Fibroblast of the aortic adventitia (primary cell): Measurements from ENCODE around the gene EXT2. TPM values are rescaled to one million over a fixed set of nuclear protein-coding genes. Genes with fewer than 3 reads are reported as not detected.

Experiments
- DNase-seq: peaks from one replicate; pipeline ENCODE4 v3.0.0-alpha.2; 2010; ENCODE audit warnings: low read depth
- H3K4me3 ChIP-seq: 2 replicates; pipeline ENCODE4 v1.5.1; 2011; ENCODE audit warnings: low read depth, mild to moderate bottlenecking, control low read depth, low read length, moderate library complexity
- CTCF ChIP-seq: IDR thresholded peaks from 2 replicates; pipeline ENCODE4 v1.5.1; 2011; ENCODE audit warnings: mild to moderate bottlenecking, low read length, control low read depth, inconsistent platforms; ENCODE audit not compliant: insufficient read depth
- total RNA-seq: library from RNA; depleted of rRNA; stranded (reverse); fragments of >200 nt; gene quantifications from 2 replicates; pipeline ENCODE4 v1.2.3, GENCODE V29; 2012; ENCODE audit warnings: low replicate concordance

EXT2 gene
- total RNA-seq, 1 donor = 100 TPM

- DNase-seq = no peak
- no peak for TF ChIP-seq CTCF
- H3K4me3 ChIP-seq = no peak overlapping the region
Measured at GRCh38 chr11:44140805-44141204, 45.3 kb downstream of the EXT2 start.

- TF ChIP-seq CTCF = no peak
- H3K4me3 ChIP-seq = no peak overlapping the region
- no peak for DNase-seq
Measured at GRCh38 chr11:44143987-44144909, 48.8 kb downstream of the EXT2 start.

- no peak for DNase-seq
- H3K4me3 ChIP-seq = no peak overlapping the region
- no peak for TF ChIP-seq CTCF
Measured at GRCh38 chr11:44145011-44145775, 49.7 kb downstream of the EXT2 start.

- no peak overlapping the region for H3K4me3 ChIP-seq
- TF ChIP-seq CTCF = no peak
Measured at GRCh38 chr11:44146931-44147330, 51.5 kb downstream of the EXT2 start.

GRCh38 chr11:44147751-44148150 is 52.3 kb downstream of the EXT2 start:
- TF ChIP-seq CTCF = no peak
- H3K4me3 ChIP-seq = no peak overlapping the region
- no peak for DNase-seq

More at GRCh38 chr11:44146931-44147330, 51.5 kb downstream of the EXT2 start:
- DNase-seq = no peak

GRCh38 chr11:44149651-44150050 is 54.2 kb downstream of the EXT2 start:
- DNase-seq = peak; percentile 49
- no peak overlapping the region for H3K4me3 ChIP-seq
- TF ChIP-seq CTCF = no peak
